MM.1S (cell line): ENCODE measurements around the gene NDUFAF8.

Experiments
- DNase-seq: peaks from one replicate; pipeline ENCODE4 v3.0.0-alpha.2; 2015
- H2AFZ ChIP-seq: fragments of 300-600 bp; sonication (generic); 2 replicates; pipeline ENCODE4 v1.6.0; 2016; ENCODE audit warnings: antibody characterized with exemption, low read length
- H3F3A ChIP-seq: fragments of 300-600 bp; sonication (generic); 2 replicates; pipeline ENCODE4 v1.6.1; 2016; ENCODE audit warnings: mild to moderate bottlenecking, antibody characterized with exemption, low read length, moderate library complexity, mixed read lengths; ENCODE audit not compliant: insufficient read depth
- H3K27ac ChIP-seq: fragments of 300-600 bp; sonication (generic); 2 replicates; pipeline ENCODE4 v1.5.1; 2016; ENCODE audit warnings: mild to moderate bottlenecking, low read length
- H3K27me3 ChIP-seq: fragments of 300-600 bp; sonication (generic); replicated peaks from 2 replicates; pipeline ENCODE4 v1.6.0; 2016; ENCODE audit warnings: low read length; ENCODE audit not compliant: insufficient read depth
- H3K36me3 ChIP-seq: fragments of 300-600 bp; sonication (generic); replicated peaks from 2 replicates; pipeline ENCODE4 v1.6.1; 2016; ENCODE audit warnings: mild to moderate bottlenecking, low read length, mixed read lengths; ENCODE audit not compliant: insufficient read depth
- H3K4me1 ChIP-seq: fragments of 300-600 bp; sonication (generic); 2 replicates; pipeline ENCODE4 v1.6.1; 2016; ENCODE audit warnings: low read length, mixed read lengths
- H3K4me2 ChIP-seq: fragments of 300-600 bp; sonication (generic); 2 replicates; pipeline ENCODE4 v1.6.0; 2016; ENCODE audit warnings: low read depth, low read length
- H3K4me3 ChIP-seq: fragments of 300-600 bp; sonication (generic); 2 replicates; pipeline ENCODE4 v1.5.1; 2016; ENCODE audit warnings: low read length, mixed read lengths
- H3K79me2 ChIP-seq: fragments of 300-600 bp; sonication (generic); 2 replicates; pipeline ENCODE4 v1.6.1; 2016; ENCODE audit warnings: mixed run types, low read length, mixed read lengths
- H3K9ac ChIP-seq: fragments of 300-600 bp; sonication (generic); 2 replicates; pipeline ENCODE4 v1.6.1; 2016; ENCODE audit warnings: low read length, mixed read lengths
- H3K9me2 ChIP-seq: fragments of 300-600 bp; sonication (generic); replicated peaks from 2 replicates; pipeline ENCODE4 v1.6.1; 2016; ENCODE audit warnings: mild to moderate bottlenecking, low read length, mixed read lengths; ENCODE audit not compliant: insufficient read depth
- H3K9me3 ChIP-seq: fragments of 300-600 bp; sonication (generic); replicated peaks from 2 replicates; pipeline ENCODE4 v1.6.1; 2016; ENCODE audit warnings: mild to moderate bottlenecking, low read length, mixed read lengths; ENCODE audit not compliant: insufficient read depth
- H4K20me1 ChIP-seq: fragments of 300-600 bp; sonication (generic); 2 replicates; pipeline ENCODE4 v1.6.1; 2016; ENCODE audit warnings: mild to moderate bottlenecking, low read length, moderate library complexity, mixed read lengths; ENCODE audit not compliant: insufficient read depth
- EZH2 ChIP-seq: fragments of 300-600 bp; sonication (generic); optimal IDR thresholded peaks from 2 replicates; pipeline ENCODE3; 2017; ENCODE audit warnings: low read depth, mild to moderate bottlenecking, antibody characterized with exemption, low read length, mixed read lengths
- EZH2phosphoT487 ChIP-seq: fragments of 300-600 bp; sonication (generic); IDR thresholded peaks from 2 replicates; pipeline ENCODE4 v1.6.1; 2018; ENCODE audit warnings: antibody characterized with exemption, low read length
- TF ChIP-seq, protein P1 (sequence below): fragments of 300-600 bp; sonication (generic); IDR thresholded peaks from 2 replicates; pipeline ENCODE4 v1.5.1; 2016; ENCODE audit warnings: antibody characterized with exemption, low read length, mixed read lengths

NDUFAF8 gene

DNA sequence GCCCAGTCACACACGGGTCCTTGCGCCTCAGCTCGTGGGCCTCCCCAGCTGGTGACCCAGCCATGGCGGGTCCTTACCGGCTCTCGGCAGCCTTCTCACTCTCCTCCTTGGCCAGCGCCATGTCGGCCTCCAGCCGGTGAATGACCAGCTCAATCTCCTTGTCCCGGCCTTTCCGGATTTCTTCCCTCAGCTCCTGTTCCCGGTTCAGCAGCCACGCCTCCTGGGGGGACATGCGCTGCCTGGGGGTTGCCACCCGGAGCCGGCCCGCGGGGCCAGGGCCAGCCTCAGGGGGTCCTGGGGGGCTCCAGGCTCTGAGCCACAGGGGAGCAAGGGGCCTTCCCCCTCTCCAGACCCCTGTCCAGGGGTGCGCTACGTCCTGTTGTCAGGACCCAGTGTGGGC, 48.0 kb upstream of the NDUFAF8 start:
- no peak for TF ChIP-seq EZH2phosphoT487
- TF ChIP-seq EZH2: no peak
- no peak overlapping the region for H2AFZ ChIP-seq

GRCh38 chr17:81191646-81192045, 47.5 kb upstream of the NDUFAF8 start:
- Histone ChIP-seq H3K9me2 (no peaks in the 10 kb centered on the region), H3K4me2 (no peak overlapping the region), H3K4me3 (no peak overlapping the region), H3K36me3 (no peaks in the 10 kb centered on the region), H3K4me1 (no peaks in the 10 kb centered on the region), H2AFZ (no peak overlapping the region), H3K9ac (no peak overlapping the region), H3K27me3 (no peaks in the 10 kb centered on the region), H3F3A (no peaks in the 10 kb centered on the region), H4K20me1 (no peaks in the 10 kb centered on the region), H3K79me2 (no peaks in the 10 kb centered on the region), H3K9me3 (no peaks in the 10 kb centered on the region), H3K27ac (no peak overlapping the region)
- DNase-seq: no peak
- TF ChIP-seq, protein P1, sequence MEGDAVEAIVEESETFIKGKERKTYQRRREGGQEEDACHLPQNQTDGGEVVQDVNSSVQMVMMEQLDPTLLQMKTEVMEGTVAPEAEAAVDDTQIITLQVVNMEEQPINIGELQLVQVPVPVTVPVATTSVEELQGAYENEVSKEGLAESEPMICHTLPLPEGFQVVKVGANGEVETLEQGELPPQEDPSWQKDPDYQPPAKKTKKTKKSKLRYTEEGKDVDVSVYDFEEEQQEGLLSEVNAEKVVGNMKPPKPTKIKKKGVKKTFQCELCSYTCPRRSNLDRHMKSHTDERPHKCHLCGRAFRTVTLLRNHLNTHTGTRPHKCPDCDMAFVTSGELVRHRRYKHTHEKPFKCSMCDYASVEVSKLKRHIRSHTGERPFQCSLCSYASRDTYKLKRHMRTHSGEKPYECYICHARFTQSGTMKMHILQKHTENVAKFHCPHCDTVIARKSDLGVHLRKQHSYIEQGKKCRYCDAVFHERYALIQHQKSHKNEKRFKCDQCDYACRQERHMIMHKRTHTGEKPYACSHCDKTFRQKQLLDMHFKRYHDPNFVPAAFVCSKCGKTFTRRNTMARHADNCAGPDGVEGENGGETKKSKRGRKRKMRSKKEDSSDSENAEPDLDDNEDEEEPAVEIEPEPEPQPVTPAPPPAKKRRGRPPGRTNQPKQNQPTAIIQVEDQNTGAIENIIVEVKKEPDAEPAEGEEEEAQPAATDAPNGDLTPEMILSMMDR: no peak
- TF ChIP-seq EZH2 (no peak), EZH2phosphoT487 (no peak)

More for the DNA sequence above, 48.0 kb upstream of the NDUFAF8 start:
- Histone ChIP-seq H3F3A (no peaks in the 10 kb centered on the region), H3K4me1 (no peaks in the 10 kb centered on the region), H3K4me2 (no peak overlapping the region), H3K9ac (no peak overlapping the region), H3K4me3 (no peak overlapping the region), H3K79me2 (no peaks in the 10 kb centered on the region), H3K9me3 (no peaks in the 10 kb centered on the region), H3K9me2 (no peaks in the 10 kb centered on the region), H4K20me1 (no peaks in the 10 kb centered on the region), H3K27ac (no peak overlapping the region), H3K36me3 (no peaks in the 10 kb centered on the region), H3K27me3 (no peaks in the 10 kb centered on the region)
- no peak for DNase-seq

DNA sequence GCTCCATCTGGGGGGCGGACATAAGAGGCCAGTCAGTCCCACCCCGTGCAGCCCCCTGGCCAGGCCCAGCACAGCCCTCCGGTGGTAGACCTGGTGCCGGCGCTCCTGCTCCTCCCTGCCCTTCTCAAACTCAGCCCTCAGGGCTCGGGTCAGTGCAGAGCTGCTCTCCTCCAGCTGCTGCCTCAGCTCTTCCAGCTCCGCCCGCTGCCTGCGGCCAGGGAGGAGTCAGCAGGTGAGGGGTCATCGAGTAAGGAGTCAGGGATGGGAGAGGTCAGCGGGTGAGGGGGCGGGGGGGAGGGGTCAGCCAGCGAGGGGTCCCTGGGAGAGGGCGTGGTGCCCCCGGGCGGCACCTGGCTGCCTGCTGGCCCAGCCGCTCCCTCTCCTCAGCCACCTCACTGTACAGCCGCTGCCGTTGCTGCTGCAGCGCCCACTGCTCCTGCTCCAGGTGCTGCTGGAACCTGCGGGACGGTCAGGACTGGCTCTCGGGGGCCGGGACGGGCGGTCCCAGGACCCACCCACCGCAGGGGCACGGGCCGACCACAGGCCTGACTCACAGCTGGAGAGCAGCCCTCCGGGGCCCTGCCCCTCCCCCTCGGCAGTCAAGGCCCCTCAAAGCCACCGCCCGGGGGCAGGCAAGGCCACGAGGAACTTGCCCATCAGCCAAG, 46.6 kb upstream of the NDUFAF8 start:
- DNase-seq: no peak
- Histone ChIP-seq H4K20me1 (no peaks in the 10 kb centered on the region), H3F3A (no peaks in the 10 kb centered on the region), H3K27me3 (no peaks in the 10 kb centered on the region), H2AFZ (no peak overlapping the region), H3K79me2 (no peaks in the 10 kb centered on the region), H3K9ac (no peak overlapping the region), H3K9me2 (no peaks in the 10 kb centered on the region), H3K27ac (no peak overlapping the region), H3K9me3 (no peaks in the 10 kb centered on the region), H3K4me1 (no peaks in the 10 kb centered on the region), H3K4me2 (no peak overlapping the region), H3K4me3 (no peak overlapping the region), H3K36me3 (no peaks in the 10 kb centered on the region)
- no peak for TF ChIP-seq EZH2phosphoT487
- TF ChIP-seq, protein P1: no peak
- no peak for TF ChIP-seq EZH2

GRCh38 chr17:81193051-81193410, 46.1 kb upstream of the NDUFAF8 start:
- H3K79me2 ChIP-seq: no peaks in the 10 kb centered on the region
- H3K9me3 ChIP-seq: no peaks in the 10 kb centered on the region
- no peaks in the 10 kb centered on the region for H3K4me1 ChIP-seq
- no peaks in the 10 kb centered on the region for H3K36me3 ChIP-seq
- no peaks in the 10 kb centered on the region for H3F3A ChIP-seq
- no peaks in the 10 kb centered on the region for H3K9me2 ChIP-seq
- TF ChIP-seq EZH2 (no peak), EZH2phosphoT487 (no peak)
- TF ChIP-seq, protein P1: no peak
- no peak overlapping the region for H3K9ac ChIP-seq
- DNase-seq: no peak
- no peak overlapping the region for H3K4me2 ChIP-seq
- H4K20me1 ChIP-seq: no peaks in the 10 kb centered on the region
- H2AFZ ChIP-seq: no peak overlapping the region
- H3K27me3 ChIP-seq: no peaks in the 10 kb centered on the region
- no peak overlapping the region for H3K27ac ChIP-seq
- no peak overlapping the region for H3K4me3 ChIP-seq
